Lung (tissue), 12 donors: ENCODE results near the gene CNTNAP2. TPM values are rescaled to one million over a fixed set of nuclear protein-coding genes. Genes with fewer than 3 reads are reported as not detected.

Source experiments
- ATAC-seq: fragments of 200-7000 bp; cut with Tn5 transposase; one replicate; pipeline ENCODE4 v1.9.1; 2020; ENCODE audit warnings: moderate number of reproducible peaks; ENCODE audit not compliant: insufficient read depth, low FRiP score
- DNase-seq, 3 donors: peaks; one replicate each; pipeline ENCODE4 v3.0.0-alpha.2; 2013 to 2017
- H3K27ac ChIP-seq, 2 donors: one replicate each; pipeline ENCODE4 v1.5.1; 2013; ENCODE audit warnings: mild to moderate bottlenecking in 2 of 2, moderate library complexity in 2 of 2, control low read depth in 1 of 2, inconsistent platforms in 1 of 2, low read depth in 1 of 2, low read length in 1 of 2
- H3K27me3 ChIP-seq, 3 donors: one replicate each; pipeline ENCODE4 v1.5.1; 2013; ENCODE audit warnings: low read length in 2 of 3; ENCODE audit not compliant: control insufficient read depth in 3 of 3, insufficient read depth in 3 of 3
- H3K36me3 ChIP-seq, 4 donors: one replicate each; pipeline ENCODE4 v1.5.1; 2013; ENCODE audit warnings: low read length in 4 of 4, mild to moderate bottlenecking in 1 of 4, moderate library complexity in 1 of 4; ENCODE audit not compliant: control insufficient read depth in 4 of 4, insufficient read depth in 4 of 4
- H3K4me1 ChIP-seq, 5 donors: one replicate each; pipeline ENCODE4 v1.5.1; 2013; ENCODE audit warnings: low read length in 5 of 5, mild to moderate bottlenecking in 2 of 5, moderate library complexity in 1 of 5; ENCODE audit not compliant: control insufficient read depth in 5 of 5, insufficient read depth in 5 of 5
- H3K4me3 ChIP-seq: one replicate; pipeline ENCODE4 v1.5.1; 2013; ENCODE audit warnings: mild to moderate bottlenecking, control low read depth, moderate library complexity
- H3K9ac ChIP-seq, 2 donors: one replicate each; pipeline ENCODE4 v1.5.1; 2013; ENCODE audit warnings: low read length in 2 of 2, control low read depth in 1 of 2; ENCODE audit not compliant: insufficient read depth in 1 of 2
- H3K9me3 ChIP-seq, 4 donors: one replicate each; pipeline ENCODE4 v1.5.1; 2013; ENCODE audit warnings: low read length in 3 of 4, mild to moderate bottlenecking in 1 of 4, moderate library complexity in 1 of 4; ENCODE audit not compliant: control insufficient read depth in 4 of 4, insufficient read depth in 3 of 4
- WGBS, 2 donors: extraction: QIAGEN DNeasy Blood & Tissue Kit; methylation state at CpG; one replicate each; pipeline ENCODE4 v1.1.7; 2013; 5-methylcytosine and 5-hydroxymethylcytosine counted together
- polyA plus RNA-seq, 2 donors: library from polyadenylated mRNA; stranded (reverse); fragments of 200-250 nt; gene quantifications; one replicate each; pipeline ENCODE4 v1.2.1, GENCODE V29; 2013
- total RNA-seq, 2 donors: library from RNA; depleted of rRNA in 1 of 2; stranded (reverse); fragments of >200 nt in 1 of 2; gene quantifications; one replicate each; pipeline ENCODE4 v1.2.1, GENCODE V29; 2014 to 2021
- TF ChIP-seq, protein P1 (sequence below): IDR thresholded peaks from 2 replicates; pipeline ENCODE4 v1.5.1; 2012; ENCODE audit warnings: mild to moderate bottlenecking; ENCODE audit errors: control extremely low read depth, extremely low read depth
- donor health status: control.
- donor health status: control.
- donor health status: Bipolar disorder and iron deficiency.
- donor health status: healthy.
- donor health status: DM: yes; HTN: yes; CAD: no.

Gene CNTNAP2
- total and polyA plus RNA-seq, 4 donors: 0.18 to 45.3 (median 0.52) TPM

DNA sequence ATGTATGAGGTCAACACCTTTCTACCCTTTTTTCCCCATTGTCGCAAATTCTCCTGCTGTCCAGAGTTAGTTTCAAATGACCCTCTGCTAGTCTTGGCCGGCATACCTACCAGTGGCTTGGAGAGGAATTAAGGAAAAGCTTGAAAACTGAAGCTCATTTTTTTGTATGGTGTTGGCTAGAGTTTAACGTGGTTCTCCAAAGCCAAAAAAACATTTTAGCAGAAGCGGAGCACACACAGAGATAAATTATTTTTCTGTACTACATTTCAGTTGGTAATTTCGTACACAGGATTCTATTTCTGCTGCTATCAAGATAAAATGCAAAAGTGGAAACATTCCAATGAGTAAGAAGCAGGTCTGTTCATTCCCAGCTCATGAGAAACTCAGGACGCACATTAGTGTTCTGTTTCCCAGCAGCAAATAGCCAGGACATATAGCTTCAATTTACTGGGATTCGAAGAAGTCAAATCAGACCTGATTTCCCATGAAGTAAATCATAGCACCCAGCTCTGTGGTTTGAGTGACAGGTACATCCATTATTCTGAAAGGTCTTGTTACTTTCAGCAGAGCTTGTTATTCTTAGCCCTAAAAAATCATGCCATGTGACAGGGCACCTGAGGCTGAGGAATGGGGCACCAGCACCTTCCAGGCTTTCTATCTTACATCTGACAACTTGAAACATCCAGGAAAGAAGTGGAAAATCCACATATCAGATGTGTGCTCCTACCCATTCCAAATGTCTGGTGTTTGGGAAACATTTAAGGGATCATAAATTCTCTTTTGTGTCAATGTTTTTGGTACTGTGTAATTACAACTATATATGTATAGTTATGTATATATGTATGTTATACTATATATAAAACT, 2258.0 kb downstream of the CNTNAP2 start:
- no peaks in the 10 kb centered on the region for H3K36me3 ChIP-seq
- H3K4me3 ChIP-seq: no peak overlapping the region
- TF ChIP-seq, protein P1, sequence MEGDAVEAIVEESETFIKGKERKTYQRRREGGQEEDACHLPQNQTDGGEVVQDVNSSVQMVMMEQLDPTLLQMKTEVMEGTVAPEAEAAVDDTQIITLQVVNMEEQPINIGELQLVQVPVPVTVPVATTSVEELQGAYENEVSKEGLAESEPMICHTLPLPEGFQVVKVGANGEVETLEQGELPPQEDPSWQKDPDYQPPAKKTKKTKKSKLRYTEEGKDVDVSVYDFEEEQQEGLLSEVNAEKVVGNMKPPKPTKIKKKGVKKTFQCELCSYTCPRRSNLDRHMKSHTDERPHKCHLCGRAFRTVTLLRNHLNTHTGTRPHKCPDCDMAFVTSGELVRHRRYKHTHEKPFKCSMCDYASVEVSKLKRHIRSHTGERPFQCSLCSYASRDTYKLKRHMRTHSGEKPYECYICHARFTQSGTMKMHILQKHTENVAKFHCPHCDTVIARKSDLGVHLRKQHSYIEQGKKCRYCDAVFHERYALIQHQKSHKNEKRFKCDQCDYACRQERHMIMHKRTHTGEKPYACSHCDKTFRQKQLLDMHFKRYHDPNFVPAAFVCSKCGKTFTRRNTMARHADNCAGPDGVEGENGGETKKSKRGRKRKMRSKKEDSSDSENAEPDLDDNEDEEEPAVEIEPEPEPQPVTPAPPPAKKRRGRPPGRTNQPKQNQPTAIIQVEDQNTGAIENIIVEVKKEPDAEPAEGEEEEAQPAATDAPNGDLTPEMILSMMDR: no peak
- H3K9me3 ChIP-seq: no peaks in the 10 kb centered on the region
- no peak overlapping the region for H3K9ac ChIP-seq
- H3K4me1 ChIP-seq: no peaks in the 10 kb centered on the region
- no peaks in the 10 kb centered on the region for H3K27me3 ChIP-seq
- ATAC-seq (no peak), DNase-seq (no peak)
- H3K27ac ChIP-seq: no peak overlapping the region
- WGBS, 2 donors: 79 to 84% methylated on average over 7 of the region's 7 CpGs

DNA sequence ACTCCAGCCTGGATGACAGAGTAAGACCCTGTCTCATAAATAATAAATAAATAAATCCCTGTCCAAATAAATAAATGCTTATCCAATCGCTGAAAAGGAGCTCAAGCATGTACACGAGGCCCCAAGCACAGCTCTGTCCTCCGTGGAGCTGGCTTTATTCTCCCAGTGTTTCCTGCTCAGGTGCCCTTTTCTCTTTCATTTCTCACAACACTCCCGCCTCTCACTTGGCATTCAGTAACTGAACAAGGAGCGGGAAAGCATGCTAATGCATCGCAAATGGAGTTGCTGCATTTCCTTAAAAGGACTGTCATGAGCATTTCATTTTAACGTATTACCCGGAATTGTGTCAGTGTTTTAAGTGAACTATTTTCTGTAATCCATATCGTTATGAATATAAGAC, 2263.1 kb downstream of the CNTNAP2 start:
- H3K9me3 ChIP-seq: peaks cover 0 to 7% (median 1%) of the 10 kb centered on the region in 4 donors
- 77 to 88% methylated on average over 9 of the region's 9 CpGs for WGBS, 2 donors
- H3K27me3 ChIP-seq: no peaks in the 10 kb centered on the region
- ATAC-seq (no peak), DNase-seq (no peak)
- TF ChIP-seq, protein P1: no peak
- no peak overlapping the region for H3K9ac ChIP-seq
- no peak overlapping the region for H3K4me3 ChIP-seq
- no peak overlapping the region for H3K27ac ChIP-seq
- no peaks in the 10 kb centered on the region for H3K4me1 ChIP-seq
- H3K36me3 ChIP-seq: no peaks in the 10 kb centered on the region

DNA sequence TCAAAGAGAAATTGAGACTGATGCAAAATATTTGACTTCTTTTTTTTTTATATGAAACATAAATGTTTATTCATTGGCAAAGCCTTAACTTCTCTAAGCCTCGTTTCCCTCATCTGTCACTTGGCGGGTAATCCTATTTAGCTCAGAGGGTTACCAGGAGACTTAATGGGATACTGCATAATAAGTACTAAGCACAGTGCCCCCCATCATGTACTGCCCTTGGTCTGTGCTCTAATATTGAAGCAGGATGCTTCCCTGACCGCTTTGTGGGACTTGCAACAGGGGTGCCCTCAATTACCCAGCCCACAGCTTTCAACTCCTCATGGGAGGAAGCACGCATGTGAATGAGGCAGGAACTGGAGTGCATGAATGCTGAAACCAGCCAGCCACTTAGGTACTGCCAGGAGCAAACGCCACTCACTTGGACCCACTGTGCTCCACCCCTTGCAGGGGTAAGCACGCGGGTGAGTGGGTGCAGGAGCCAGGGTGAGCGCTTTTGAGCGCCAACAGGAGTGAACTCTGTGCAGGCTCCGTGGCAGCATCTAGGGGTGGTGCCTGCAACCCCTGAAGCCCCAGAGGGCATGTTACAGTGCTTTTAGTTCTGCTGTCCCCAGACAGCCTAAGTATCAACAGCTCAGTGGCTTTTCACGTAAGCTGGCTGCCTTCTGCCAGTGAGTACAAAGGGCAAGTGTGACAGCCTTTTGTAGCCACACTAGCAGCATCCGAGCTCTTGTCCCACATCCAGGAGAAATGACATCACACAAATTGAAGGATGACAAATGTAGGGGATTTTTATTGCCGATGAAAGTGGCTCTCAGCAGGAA, 2264.2 kb downstream of the CNTNAP2 start:
- 79 to 86% methylated on average over 13 of the region's 13 CpGs for WGBS, 2 donors
- DNase-seq (no peak), ATAC-seq (no peak)
- Histone ChIP-seq H3K4me3 (no peak overlapping the region), H3K4me1 (no peaks in the 10 kb centered on the region), H3K9me3 (peaks cover 0 to 7% (median 1%) of the 10 kb centered on the region in 4 donors), H3K27me3 (no peaks in the 10 kb centered on the region), H3K9ac (no peak overlapping the region), H3K36me3 (no peaks in the 10 kb centered on the region), H3K27ac (no peak overlapping the region)
- TF ChIP-seq, protein P1: no peak
